Mesodermal cell (in vitro differentiated cells): ENCODE results near the gene CDK15.

ENCODE experiments used
- H3K27ac ChIP-seq: 2 replicates; pipeline ENCODE4 v1.7.0; 2013; ENCODE audit warnings: mild to moderate bottlenecking, low read depth, low read length, moderate library complexity; ENCODE audit not compliant: severe bottlenecking
- H3K36me3 ChIP-seq: 2 replicates; pipeline ENCODE4 v1.7.1; 2013; ENCODE audit warnings: mild to moderate bottlenecking, low read length, moderate library complexity; ENCODE audit not compliant: control insufficient read depth, insufficient read depth
- H3K4me1 ChIP-seq: one replicate; pipeline ENCODE4 v1.7.1; 2013; ENCODE audit warnings: mild to moderate bottlenecking, low read length; ENCODE audit not compliant: insufficient read depth, control insufficient read depth, poor library complexity, severe bottlenecking
- H3K4me3 ChIP-seq: 2 replicates; pipeline ENCODE4 v1.7.0; 2013; ENCODE audit warnings: low read length, control low read depth, mild to moderate bottlenecking; ENCODE audit not compliant: insufficient read depth, poor library complexity, severe bottlenecking; ENCODE audit errors: extremely low read depth
- H3K9me3 ChIP-seq: 2 replicates; pipeline ENCODE4 v1.7.1; 2013; ENCODE audit warnings: mild to moderate bottlenecking, low read length, moderate library complexity; ENCODE audit not compliant: control insufficient read depth
- WGBS, 2 experiments: methylation state at CpG; one replicate each; pipeline ENCODE4 v1.1.5; 2013; ENCODE audit warnings: missing lambda C conversion rate in 2 of 2; ENCODE audit not compliant: insufficient coverage in 2 of 2; 5-methylcytosine and 5-hydroxymethylcytosine counted together

The CDK15 gene

GRCh38 chr2:201925056-201925455 is 118.7 kb downstream of the CDK15 start:
- H3K36me3 ChIP-seq = no peaks in the 10 kb centered on the region
- WGBS, 2 experiments = 94 to 100% methylated on average over 5 of the region's 5 CpGs
- no peaks in the 10 kb centered on the region for H3K4me1 ChIP-seq

GRCh38 chr2:201926067-201926466 is 119.7 kb downstream of the CDK15 start:
- 90 to 100% methylated on average over 3 of the region's 3 CpGs for WGBS, 2 experiments
- Histone ChIP-seq H3K36me3 (no peaks in the 10 kb centered on the region), H3K4me1 (no peaks in the 10 kb centered on the region), H3K27ac (no peak overlapping the region), H3K9me3 (no peaks in the 10 kb centered on the region), H3K4me3 (no peak overlapping the region)

More at GRCh38 chr2:201925056-201925455, 118.7 kb downstream of the CDK15 start:
- no peak overlapping the region for H3K27ac ChIP-seq
- no peak overlapping the region for H3K4me3 ChIP-seq
- no peaks in the 10 kb centered on the region for H3K9me3 ChIP-seq

GRCh38 chr2:201928363-201928762 is 122.0 kb downstream of the CDK15 start:
- H3K27ac ChIP-seq = no peak overlapping the region
- no peak overlapping the region for H3K4me3 ChIP-seq
- WGBS, 2 experiments = 96 to 100% methylated on average over 1 to 4 of the region's 8 CpGs
- no peaks in the 10 kb centered on the region for H3K9me3 ChIP-seq
- H3K36me3 ChIP-seq = no peaks in the 10 kb centered on the region
- H3K4me1 ChIP-seq = peaks cover 3% of the 10 kb centered on the region

- H3K36me3 ChIP-seq = no peaks in the 10 kb centered on the region
- WGBS, 2 experiments = 100% methylated on average over 1 of the region's 3 CpGs
- H3K9me3 ChIP-seq = no peaks in the 10 kb centered on the region
- H3K4me3 ChIP-seq = no peak overlapping the region
- no peak overlapping the region for H3K27ac ChIP-seq
- H3K4me1 ChIP-seq = peaks cover 3% of the 10 kb centered on the region
Observed at GRCh38 chr2:201929281-201930026, 123.1 kb downstream of the CDK15 start.

GRCh38 chr2:201930043-201930442 is 123.7 kb downstream of the CDK15 start:
- Histone ChIP-seq H3K27ac (no peak overlapping the region), H3K4me1 (peaks cover 3% of the 10 kb centered on the region), H3K9me3 (no peaks in the 10 kb centered on the region), H3K4me3 (no peak overlapping the region), H3K36me3 (no peaks in the 10 kb centered on the region)
- 94 to 100% methylated on average over 2 to 3 of the region's 4 CpGs for WGBS, 2 experiments

GRCh38 chr2:201930831-201931230 is 124.5 kb downstream of the CDK15 start:
- Histone ChIP-seq H3K4me3 (no peak overlapping the region), H3K36me3 (no peaks in the 10 kb centered on the region), H3K27ac (no peak overlapping the region), H3K4me1 (peaks cover 3% of the 10 kb centered on the region), H3K9me3 (peaks cover 4% of the 10 kb centered on the region)

- no peaks in the 10 kb centered on the region for H3K36me3 ChIP-seq
- H3K4me3 ChIP-seq = no peak overlapping the region
- 83 to 90% methylated on average over 1 to 2 of the region's 2 CpGs for WGBS, 2 experiments
- H3K4me1 ChIP-seq = peaks cover 3% of the 10 kb centered on the region
- no peak overlapping the region for H3K27ac ChIP-seq
- H3K9me3 ChIP-seq = peaks cover 8% of the 10 kb centered on the region
Observed at GRCh38 chr2:201931475-201931874, 125.1 kb downstream of the CDK15 start.

GRCh38 chr2:201931951-201932350 is 125.6 kb downstream of the CDK15 start:
- Histone ChIP-seq H3K36me3 (no peaks in the 10 kb centered on the region), H3K27ac (no peak overlapping the region)

GRCh38 chr2:201932511-201932910 is 126.2 kb downstream of the CDK15 start:
- 56% methylated on average over 3 of the region's 3 CpGs; no CpG with 5 or more reads in 1 of the 2 experiments for WGBS, 2 experiments
- no peaks in the 10 kb centered on the region for H3K36me3 ChIP-seq
- H3K4me1 ChIP-seq = peaks cover 8% of the 10 kb centered on the region
- peak overlapping the region; percentile 46 for H3K27ac ChIP-seq
- H3K9me3 ChIP-seq = peaks cover 8% of the 10 kb centered on the region
- H3K4me3 ChIP-seq = no peak overlapping the region

More at GRCh38 chr2:201931951-201932350, 125.6 kb downstream of the CDK15 start:
- peaks cover 8% of the 10 kb centered on the region for H3K9me3 ChIP-seq
- H3K4me3 ChIP-seq = no peak overlapping the region
- 73 to 78% methylated on average over 6 to 7 of the region's 7 CpGs for WGBS, 2 experiments
- peaks cover 3% of the 10 kb centered on the region for H3K4me1 ChIP-seq

- 58 to 68% methylated on average over 7 of the region's 7 CpGs for WGBS, 2 experiments
- peaks cover 8% of the 10 kb centered on the region for H3K9me3 ChIP-seq
- H3K27ac ChIP-seq = peak overlapping the region; percentile 47
- H3K4me3 ChIP-seq = no peak overlapping the region
- peaks cover 18% of the 10 kb centered on the region for H3K4me1 ChIP-seq
- no peaks in the 10 kb centered on the region for H3K36me3 ChIP-seq
Observed at GRCh38 chr2:201933792-201934237, 127.5 kb downstream of the CDK15 start.

GRCh38 chr2:201936817-201937216 is 130.5 kb downstream of the CDK15 start:
- H3K27ac ChIP-seq = no peak overlapping the region
- 95 to 100% methylated on average over 3 to 4 of the region's 4 CpGs for WGBS, 2 experiments
- no peaks in the 10 kb centered on the region for H3K36me3 ChIP-seq
- H3K4me3 ChIP-seq = no peak overlapping the region
- H3K4me1 ChIP-seq = peaks cover 27% of the 10 kb centered on the region
- H3K9me3 ChIP-seq = peaks cover 8% of the 10 kb centered on the region
